IPS DF 4.7 (cell line): Measurements from ENCODE around the gene GINS3.
"Not testable (repeated sequence)": the region's sequence is repeated elsewhere in the genome, so short reads cannot be mapped to it uniquely, and the experiment has no call there.

Experiments
- DNase-seq: peaks from one replicate; pipeline ENCODE4 v3.0.0-alpha.2; 2013; ENCODE audit warnings: low spot score; ENCODE audit errors: extremely low read depth

GINS3 gene

DNA sequence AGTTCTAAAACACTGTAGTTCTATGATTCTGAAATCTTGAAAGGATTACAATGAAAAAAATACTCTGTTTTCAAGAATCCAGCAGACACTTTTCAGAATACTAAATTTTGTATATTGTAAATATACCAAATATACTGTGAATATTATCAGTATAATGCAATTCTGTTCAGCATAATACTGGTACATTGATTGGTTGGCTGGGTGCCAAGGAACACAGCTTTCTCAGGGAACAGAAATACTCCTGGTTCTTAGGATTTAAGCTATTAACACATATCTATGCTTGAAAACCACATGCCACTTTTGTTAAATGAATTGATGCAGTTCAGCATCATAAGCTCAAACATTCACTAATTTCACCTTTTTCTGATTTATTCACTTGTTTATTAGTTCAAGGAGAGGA lies 2.5 kb upstream of the GINS3 start:
- no peak for DNase-seq

DNA sequence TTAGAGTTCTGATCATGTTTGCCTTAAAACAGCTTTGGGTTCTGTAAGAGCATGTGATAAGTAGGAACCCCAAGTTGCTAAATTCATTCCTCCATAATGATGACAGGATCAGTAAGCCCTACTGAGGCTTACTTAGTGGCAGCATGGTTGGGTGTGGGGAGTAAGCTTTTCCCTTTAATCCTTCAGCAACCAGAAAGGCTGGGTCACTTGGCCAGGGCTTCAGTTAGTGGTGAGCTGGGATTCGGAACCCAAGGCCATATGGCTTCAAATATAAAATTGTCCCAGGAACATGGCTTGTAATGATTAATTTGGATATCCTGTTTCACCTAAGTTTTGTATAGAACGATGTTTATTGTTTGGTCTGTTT lies 850 bp downstream of the GINS3 start:
- DNase-seq: no peak

- not testable (repeated sequence) for DNase-seq
Measured at GRCh38 chr16:58396897-58397296, 4.6 kb downstream of the GINS3 start.

DNA sequence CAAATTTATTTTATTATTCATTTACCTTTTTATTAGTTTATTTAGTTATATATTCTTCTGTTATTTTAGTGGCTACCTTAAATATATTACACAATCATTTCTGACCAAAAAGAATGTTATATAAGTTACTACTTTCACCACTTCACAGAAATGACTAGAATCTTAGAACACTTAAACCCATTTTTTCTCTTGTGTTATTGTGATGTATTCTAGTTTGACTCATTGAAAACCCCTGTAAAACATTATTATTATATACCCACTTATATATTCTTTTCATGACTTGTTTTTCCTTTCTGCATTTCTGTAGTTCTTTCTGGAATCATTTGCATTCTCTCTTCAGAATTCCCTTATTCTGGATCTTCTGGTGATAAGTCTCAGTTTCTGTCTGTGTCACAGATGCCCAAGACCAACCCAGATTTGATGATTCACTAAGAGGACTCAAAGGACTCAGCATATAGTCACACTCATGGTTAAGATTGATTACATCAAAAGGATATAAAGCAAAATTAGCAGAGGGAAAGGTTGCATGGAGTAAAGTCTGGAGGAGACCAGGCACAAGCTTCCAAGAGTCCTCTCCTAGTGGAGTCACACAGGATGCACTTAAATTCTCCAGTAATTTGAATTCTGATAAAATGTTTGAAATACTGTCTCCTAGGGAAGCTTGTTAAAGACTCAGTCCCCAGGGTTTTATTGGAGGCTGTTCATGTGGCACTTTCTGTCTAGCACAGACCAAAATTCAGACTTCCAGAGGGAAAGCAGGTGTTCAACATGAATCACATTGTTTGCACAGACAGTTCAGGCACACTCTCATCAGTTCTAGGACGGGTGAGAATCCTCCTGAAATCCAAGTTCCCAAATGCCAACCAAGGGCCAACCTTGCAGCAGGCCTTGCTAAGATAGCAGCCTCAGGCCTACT lies 7.7 kb downstream of the GINS3 start:
- DNase-seq: no peak

- not testable (repeated sequence) for DNase-seq
Measured at GRCh38 chr16:58401305-58401704, 9.0 kb downstream of the GINS3 start.

GRCh38 chr16:58402796-58403195 lies 10.5 kb downstream of the GINS3 start:
- DNase-seq: no peak

DNA sequence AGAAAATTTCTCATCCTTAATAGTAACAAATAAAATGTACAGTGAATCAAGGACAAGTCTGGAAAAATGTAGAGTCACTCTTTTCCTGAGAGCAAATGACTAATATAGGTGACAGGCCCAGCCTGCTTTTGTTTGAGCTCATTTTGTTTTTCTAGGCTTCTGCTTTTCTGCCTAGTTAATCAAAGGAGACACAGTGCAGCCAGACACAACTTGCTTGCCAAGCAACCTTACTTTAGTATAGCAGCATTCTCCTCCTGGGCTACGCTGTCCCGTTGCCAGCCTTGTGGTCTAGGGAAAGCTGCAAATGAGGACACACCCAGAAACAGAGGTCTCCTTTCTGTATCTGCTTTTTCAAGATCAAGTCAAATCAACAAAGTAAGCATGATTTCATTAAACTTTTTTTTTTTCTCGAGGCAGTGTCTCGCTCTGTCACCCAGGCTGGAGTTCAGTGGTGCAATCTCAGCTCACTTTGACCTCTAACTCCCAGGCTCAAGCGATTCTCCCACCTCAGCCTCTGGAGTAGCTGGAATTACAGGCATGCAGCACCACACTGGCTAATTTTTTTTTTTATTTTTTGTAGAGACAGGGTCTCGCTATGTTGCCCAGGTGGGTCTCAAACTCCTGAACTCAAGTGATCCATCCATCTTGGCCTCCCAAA lies 17.2 kb downstream of the GINS3 start:
- DNase-seq: no peak

DNA sequence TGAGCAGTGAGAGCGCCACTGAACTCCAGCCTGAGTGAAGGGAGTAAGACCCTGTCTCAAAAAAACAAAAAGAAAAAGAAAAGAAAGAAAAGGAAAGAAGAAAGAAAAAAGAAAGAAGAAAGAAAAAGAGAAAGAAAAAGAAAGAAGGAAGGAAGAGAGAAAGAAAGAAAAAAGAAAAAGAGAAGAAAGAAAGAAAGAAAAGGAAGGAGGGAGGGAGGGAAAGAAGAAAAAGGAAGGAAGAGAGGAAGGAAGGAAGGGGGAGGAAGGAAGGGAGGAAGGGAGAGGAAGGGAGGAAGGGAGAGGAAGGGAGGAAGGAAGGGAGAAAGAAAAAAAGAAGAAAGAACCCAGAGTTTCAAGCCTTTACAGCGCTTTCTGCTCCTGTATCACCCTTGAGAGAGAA lies 19.1 kb downstream of the GINS3 start:
- DNase-seq: no peak

GRCh38 chr16:58411736-58412614 lies 19.7 kb downstream of the GINS3 start:
- DNase-seq: no peak

DNA sequence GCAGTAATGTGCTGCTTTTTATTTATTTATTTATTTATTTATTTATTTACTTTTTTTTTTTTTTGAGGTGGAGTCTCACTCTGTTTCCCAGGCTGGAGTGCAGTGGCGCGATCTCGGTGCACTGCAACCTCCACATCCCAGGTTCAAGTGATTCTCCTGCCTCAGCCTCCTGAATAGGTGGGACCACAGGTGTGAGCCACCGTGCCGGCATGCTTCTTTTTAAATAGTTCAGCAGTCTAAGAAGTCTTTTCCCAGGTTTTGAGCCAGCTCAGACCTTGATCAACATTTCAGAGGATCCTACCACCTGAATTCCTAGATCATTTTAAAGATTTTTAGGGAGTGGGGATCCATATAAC lies 20.3 kb downstream of the GINS3 start:
- DNase-seq: not testable (repeated sequence)

DNA sequence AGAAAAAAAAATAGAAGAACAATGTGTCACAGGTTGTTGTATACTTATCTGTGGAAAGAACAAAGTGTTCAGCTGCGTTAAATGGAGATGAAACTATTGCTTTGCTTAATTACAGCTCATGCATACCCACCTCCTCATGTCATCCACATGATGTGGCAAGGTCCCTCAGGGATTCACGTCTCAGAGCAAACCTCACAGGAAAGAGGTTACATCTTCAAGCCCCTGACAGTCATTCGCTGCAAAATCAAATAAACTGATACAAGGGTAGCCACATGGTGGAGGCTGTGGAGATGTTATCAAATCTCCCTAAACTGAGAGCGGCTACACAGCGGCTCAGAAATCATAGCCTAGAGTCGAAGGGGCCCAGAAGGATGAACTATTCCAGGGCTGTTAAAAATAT lies 21.1 kb downstream of the GINS3 start:
- DNase-seq: no peak

DNA sequence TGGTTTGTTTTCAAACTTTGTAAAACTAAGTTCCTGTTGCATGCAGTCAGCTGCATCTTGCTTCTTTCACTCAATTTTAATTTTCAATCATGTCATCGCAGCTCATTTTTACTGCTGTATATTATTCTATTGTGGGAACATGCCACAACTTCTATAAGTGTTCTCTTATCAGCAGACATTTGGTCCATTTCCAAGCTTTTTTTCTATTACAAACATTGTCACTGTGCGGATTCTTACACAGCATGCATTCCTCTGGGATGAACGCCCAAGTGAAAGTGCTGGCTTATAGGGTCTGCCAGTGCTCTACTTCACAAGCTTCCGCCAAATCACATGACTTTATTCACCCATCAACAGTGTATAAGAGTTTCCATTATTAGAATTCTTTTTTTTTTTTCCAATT lies 22.7 kb downstream of the GINS3 start:
- no peak for DNase-seq

DNA sequence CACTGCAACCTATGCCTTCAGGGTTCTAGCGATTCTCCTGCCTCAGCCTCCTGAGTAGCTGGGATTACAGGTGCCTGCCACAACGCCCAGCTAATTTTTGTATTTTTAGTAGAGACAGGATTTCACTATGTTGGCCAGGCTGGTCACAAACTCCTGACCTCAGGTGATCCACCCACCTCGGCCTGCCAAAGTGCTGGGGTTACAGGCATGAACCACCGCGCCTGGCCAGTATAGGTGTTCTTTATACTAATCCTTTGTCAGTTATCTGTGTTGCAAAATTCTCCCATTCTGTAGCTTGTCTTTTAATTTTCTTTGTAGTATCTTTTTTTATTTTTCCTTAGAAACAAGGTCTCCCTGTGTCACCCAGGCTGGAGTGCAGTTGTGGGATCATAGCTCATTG lies 23.7 kb downstream of the GINS3 start:
- DNase-seq: not testable (repeated sequence)

- no peak for DNase-seq
Measured at GRCh38 chr16:58417035-58417434, 24.8 kb downstream of the GINS3 start.

DNA sequence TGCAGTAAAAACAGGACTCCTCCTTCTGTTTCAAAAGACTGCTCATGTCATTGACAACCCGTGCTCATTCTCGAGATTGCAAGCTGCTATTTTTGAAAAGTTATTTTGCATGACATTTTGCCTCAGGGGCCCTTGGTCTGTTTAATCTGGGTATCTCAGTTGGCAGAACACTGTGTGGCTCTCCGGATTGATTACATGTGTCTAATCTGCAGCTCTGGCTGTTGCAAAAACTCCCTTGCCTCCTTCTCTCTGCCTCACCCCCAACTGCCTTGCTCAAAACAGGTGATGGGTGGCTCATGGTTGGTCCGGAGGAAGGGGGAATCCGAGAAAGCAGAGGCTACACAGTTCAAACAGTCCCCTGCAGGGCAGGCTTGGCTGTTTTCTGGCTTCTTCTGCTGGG lies 25.3 kb downstream of the GINS3 start:
- DNase-seq: no peak

GRCh38 chr16:58418026-58418425 lies 25.8 kb downstream of the GINS3 start:
- no peak for DNase-seq

GRCh38 chr16:58418601-58419000 lies 26.3 kb downstream of the GINS3 start:
- no peak for DNase-seq

- no peak for DNase-seq
Measured at GRCh38 chr16:58419241-58419990, 27.1 kb downstream of the GINS3 start.

DNA sequence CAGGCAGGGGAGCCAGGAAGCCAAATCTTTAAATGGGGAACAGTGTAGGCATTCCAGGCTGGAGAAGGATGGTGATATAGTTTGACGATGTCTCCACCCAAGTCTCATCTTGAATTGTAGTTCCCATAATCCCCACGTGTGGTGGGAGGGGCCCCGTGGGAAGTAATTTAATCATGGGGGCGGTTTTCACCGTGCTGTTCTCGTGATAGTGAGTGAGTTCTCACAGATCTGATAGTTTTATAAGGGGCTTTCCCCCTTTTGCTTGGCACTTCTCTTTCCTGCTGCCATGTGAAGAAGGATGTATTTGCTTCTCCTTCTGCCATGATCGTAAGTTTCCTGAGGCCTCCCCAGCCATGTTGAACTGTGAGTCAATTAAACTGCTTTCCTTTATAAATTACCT lies 28.8 kb downstream of the GINS3 start:
- DNase-seq: no peak

- no peak for DNase-seq
Measured at GRCh38 chr16:58421529-58421928, 29.3 kb downstream of the GINS3 start.

DNA sequence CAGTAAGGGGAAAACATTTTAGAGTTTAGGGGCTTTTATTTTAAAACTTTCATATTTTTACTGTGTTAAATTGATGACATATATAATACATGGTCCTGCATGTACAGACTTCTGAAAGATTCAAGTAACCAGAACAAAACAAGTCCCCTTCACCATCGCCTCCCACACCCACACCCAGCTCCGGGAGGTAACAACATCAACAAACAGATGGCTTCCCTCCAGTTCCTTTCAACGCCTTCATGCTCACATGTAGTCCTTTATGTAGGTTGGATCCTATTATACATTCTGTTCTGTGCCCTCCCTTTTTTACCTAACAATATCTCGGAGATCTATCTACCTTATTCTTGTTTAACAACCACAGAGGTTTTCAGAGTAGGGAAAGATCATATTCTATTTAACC lies 30.5 kb downstream of the GINS3 start:
- no peak for DNase-seq
